Stimulated activated CD8-positive, alpha-beta memory T cell treated with anti-CD3 and anti-CD28 coated beads, Interleukin-4, amount 100 ng/mL, for 24 hours (primary cell): ENCODE results near the gene ROS1.

Experiments
- DNase-seq: peaks from one replicate; pipeline ENCODE4 v3.0.0-alpha.2; 2020; ENCODE audit warnings: low read depth

The ROS1 gene

DNA sequence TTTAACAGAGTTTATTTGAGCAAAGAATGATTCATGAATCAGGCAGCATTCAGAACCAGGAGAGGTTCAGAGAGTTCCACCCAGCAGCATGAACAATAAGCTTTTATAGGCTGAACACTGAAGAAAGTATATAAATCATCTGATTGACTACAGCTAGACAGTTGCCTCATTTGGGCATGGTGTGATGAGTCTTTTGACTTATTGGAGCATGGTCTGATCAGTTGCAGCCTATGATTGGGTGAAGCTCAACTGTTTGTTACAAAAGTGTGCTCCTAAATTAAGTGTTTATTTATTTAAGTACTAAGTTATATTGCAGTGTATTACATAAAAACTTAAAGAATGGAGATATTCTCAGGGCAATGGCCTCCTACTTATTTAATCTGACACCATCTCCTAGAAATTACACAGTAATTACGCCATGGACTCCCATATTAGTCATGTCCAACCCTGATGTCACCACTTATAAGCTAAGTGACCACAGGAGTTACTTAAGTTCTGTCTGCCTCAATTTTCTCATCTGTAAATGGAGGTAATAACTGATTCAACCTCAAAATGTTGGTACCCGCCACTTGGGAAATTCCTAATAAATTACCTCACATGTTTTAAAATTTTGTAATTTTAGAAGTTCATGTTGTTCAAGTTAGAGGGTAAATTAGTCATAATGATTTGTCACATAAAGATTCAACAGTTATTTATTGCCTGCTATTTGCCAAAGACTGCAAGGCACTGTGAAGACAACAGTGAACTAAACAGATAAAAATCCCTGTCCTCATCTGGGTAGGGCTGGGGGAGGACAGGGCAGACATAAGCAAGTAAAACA is 15.2 kb upstream of the ROS1 start:
- no peak for DNase-seq

DNA sequence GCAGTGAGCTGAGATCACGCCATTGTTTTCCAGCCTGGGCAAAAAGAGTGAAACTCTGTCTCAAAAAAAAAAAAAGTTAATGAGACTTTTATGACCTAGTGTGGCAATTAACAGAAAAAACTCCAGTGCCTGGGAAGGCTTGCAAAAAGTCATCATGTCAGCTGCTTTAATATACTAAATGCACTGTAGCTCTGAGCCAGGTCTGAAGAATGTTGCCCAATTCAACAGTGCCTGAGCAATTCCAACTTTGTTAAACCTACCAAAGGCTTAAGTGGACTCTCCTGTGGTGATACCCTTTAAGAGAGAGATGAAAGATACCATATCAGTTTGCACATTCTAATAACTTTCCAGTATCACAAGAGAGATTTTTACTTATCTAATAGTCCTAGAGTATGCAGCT is 6.5 kb upstream of the ROS1 start:
- DNase-seq: no peak

DNA sequence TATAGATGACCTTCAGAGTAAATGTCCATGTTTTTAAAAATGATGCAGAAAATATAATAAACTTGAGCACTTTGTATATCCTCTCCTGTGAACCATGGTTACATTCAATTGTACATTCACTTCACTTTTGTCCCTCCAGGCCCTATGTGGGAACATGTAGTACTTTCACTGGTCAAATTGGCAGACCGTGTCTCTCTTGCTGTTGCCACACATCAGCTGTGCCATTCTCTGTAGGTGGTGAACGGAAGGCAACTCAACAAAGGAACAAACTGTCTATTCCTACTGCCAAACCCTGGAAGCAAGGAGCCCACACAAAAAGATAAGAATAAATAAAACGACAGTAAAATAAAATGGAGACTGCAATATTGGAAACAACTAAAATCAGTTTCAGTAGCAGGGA is 2.0 kb downstream of the ROS1 start:
- no peak for DNase-seq

DNA sequence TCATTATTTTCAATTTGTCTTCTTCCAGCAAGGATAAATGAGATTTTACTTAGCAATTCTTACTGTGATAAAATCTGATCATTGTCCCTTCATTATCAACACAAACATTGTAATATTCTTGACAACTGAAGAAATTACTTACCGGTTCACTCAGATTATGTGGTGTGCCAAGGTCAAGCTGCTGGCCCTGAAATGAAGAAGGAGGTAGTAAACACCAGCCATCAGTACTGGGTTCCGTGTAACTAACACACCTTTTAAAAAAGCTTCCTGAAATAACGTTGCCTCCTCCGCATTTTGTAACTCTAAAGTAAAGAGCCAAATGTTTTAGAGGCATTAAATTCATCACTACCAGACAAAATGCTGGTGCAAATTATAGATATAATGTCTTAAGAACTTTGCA is 7.4 kb downstream of the ROS1 start:
- no peak for DNase-seq

DNA sequence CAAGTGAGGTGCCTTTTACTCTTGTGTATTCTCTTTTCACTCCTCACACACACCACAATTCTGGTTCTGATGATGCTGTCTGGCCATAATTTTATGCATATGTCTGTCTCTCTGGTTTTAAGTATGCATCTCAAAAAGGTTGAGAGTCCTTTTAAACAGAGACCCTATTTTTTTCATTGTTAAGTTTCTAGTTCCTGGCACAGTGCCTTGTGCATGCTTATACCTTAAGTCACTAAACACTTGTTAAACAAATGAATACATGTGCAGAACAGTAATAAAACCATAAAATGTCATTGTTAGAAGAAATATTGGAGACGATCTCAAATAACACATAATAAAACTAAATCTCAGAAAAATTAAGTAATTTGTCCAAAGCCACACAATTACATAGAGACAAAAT is 7.9 kb downstream of the ROS1 start:
- no peak for DNase-seq

DNA sequence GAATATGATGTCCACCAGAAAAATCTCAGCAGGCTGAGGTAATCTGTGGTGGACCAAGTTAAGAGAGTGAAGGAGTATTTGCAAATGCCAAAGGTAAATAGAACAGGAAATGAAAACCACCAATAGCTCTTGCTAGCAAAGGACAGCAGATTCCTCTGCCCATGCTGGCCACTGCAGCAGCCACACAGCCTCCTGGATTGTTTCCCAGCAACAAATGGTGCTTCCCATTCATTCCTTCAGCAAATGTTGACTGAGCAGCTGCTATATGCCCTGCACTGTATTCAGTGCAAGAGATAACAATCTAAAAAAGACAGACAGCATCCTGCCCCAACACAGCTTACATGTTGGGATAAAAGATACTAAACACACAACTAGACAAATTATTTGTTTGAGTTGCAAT is 11.0 kb downstream of the ROS1 start:
- no peak for DNase-seq

DNA sequence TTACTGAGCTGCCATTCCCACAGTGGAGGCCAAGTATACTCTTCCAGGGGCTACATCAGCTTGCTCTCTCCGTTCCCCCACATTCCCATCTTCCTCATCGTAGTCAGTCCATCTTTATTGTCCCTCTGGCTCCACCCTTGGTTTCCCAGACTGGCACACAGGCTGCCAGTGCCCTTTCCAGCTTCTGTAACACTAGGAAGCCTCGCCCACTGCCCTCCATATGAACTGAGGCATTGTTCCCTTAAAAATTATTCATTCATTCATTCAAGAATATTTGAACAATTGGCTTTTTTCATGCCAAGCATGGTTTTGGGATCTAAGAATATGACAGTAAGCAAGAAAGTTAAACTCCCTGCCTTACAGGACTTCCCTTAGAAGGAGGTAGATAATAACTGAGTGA is 14.3 kb downstream of the ROS1 start:
- DNase-seq: no peak

DNA sequence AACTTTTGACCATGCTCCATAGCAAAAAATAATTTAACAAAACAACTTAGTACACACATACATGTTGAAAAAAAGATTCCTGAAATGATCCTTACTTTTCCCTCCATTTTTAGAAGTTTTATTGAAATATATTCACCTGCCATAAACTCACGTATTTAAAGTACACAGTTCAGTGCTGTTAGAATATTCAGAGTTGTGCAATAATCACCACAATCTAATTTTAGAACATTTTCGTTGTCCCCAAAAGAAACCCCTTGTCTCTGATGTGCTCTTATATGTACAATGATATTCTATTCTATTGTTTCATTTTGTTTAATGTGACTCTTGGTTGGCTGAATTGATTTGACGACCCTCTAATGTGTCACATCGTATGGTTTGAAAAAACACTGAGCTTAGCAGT is 15.9 kb downstream of the ROS1 start:
- no peak for DNase-seq

DNA sequence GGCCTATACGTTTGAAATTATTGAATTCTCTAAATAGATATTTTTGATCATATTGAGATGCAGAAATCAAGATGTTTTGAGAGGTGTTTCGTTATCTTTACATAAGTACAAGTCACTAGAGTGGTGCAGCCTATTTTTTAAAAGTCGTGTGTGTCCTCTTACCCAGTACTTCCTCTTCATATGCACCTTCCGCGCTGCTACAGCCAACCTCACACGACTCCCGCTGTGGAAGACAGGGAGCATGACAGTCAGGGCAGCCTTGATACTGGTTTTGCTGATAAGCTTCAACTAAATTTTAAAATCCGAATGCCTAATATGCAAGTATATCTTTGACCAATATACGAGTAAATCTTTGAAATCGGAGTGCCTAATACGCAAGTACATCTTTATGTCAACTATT is 16.3 kb downstream of the ROS1 start:
- no peak for DNase-seq

DNA sequence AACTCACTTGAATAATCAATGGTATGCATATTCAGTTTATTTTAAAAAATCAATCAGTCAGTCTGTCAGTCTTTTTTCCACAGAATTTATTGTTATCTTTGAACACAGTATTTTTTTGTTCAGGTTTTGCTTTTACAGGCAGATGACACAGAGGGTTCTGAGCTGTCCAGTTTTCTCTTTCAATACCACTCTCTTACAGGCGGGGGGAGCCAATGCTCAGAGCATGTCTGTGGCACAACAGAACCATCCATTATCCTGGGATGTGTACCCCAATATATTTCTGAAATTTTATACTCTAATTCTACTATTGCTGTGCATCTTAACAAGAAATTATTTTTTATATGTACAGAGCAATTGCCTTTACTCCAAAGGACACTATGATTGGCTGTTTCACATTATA is 21.2 kb downstream of the ROS1 start:
- no peak for DNase-seq

DNA sequence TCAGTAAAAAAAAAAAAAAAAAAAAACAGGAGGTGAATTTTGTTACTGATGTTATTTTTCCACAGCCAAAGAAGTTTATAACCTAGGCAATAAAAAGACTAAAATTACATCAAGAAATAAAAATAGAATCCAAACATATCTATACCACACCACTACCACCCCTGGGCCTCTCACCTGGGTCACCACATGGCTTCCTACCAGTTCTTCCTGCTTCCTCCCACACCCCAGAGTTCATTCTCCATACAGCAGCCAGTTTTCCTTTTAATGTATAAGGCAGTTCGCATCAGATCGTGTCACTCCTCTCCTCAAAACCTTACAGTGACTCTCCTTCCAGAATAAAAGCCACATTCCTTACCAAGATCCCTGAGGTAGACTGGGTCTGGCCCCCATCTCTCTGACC is 23.9 kb downstream of the ROS1 start:
- no peak for DNase-seq

DNA sequence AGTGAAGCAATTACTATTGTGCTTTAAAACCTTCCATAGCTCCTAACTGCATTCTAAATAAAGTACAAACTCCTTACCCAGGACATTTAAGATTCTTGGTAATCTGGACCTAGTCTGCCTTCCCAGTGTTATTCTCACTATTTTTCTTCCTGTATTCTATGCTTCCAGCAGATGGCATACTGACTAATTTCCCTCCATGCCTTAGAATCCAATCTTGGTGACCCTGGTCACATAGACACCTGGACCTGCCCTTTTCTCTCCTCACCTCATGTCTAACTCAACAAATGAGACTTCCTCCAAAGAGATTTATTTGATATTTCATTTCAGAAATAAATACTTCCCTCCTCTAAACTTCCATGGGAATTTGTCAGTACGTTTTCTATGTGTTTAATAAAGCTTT is 25.8 kb downstream of the ROS1 start:
- no peak for DNase-seq

DNA sequence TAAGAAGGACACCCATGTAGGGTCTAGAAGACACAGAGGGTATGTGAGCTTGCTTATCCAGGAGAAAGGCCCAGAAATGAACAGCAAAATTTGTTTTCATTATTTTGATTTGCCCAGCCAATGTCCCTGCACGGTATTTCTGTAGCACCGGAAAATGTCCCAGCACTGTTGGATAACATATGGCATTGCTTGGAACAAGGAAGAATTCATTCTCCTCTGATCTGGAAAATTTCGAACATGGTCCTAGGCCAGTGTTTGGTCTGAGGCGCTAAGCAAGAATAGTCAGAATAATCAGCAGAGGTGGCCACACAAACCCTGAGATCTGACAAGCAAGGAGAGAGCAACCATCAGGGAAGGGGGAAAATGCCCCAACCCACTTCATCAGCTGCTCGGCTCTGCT is 26.6 kb downstream of the ROS1 start:
- no peak for DNase-seq

DNA sequence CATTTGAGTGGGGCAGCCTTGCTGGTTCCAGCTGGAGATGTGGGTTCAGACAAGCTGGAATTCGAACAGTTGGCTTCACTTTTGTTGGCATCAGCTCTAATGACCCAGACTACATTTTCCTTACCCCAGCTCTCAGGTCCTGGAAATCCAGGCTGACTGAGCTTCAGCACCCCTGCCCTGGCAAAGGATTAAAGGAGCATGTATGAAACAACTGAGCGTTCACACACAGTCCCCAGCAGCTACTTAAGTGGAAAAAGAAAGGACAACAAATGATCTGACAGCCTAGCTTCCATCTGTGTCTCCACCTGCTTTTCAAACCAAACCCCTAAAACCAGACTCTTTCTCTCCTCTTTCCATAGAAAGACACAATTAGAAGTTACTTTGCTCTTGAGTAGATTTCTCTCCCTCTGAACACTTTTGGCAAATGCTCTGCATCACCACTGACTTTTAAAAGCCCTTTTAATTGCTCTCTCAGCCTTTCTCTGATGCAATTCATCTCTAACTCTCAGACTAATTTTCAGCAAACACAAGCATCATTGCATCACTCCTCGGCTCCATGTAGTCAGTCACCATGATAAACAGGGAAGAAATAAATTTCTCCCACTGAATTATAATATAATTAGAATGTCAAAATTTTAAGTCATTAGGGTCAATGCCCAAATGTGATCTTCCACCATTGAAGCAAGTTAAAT is 28.1 kb downstream of the ROS1 start:
- no peak for DNase-seq

DNA sequence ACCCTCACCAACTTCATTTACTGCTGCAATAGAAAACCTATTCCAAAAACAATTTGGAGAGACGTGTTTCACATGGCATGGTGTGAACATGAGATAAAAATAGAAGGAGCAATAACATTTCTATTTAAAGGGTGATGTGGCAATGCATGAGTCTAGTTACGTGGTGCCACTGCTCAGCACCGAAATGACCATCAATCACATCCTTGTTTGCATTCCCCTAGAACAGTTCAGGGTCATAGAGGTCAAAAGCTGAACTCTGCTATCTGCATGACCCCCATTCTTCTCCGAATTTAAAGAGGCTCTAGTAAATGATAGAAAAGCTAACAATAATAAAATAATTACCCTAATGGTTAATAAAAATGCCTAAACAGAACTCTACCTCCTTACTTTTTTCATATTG is 29.5 kb downstream of the ROS1 start:
- DNase-seq: no peak

DNA sequence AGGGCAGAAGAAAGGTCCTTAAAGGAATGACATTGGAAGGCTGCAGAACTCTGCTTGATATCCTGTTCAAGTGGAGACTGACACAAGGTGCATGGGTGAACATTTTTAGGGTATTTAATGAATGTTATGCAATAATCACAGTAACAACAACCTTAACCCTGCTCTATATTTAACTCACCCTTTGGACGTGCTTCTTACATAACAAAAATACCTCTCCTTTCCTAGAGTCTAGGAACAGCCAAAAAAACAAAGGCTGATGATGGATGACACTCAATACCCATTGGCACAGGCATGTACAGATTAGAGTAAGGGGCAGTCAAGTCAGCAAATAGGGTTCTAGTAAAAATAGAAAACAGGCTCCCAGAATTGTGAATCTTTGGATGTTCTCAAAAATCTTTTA is 30.6 kb downstream of the ROS1 start:
- DNase-seq: no peak

DNA sequence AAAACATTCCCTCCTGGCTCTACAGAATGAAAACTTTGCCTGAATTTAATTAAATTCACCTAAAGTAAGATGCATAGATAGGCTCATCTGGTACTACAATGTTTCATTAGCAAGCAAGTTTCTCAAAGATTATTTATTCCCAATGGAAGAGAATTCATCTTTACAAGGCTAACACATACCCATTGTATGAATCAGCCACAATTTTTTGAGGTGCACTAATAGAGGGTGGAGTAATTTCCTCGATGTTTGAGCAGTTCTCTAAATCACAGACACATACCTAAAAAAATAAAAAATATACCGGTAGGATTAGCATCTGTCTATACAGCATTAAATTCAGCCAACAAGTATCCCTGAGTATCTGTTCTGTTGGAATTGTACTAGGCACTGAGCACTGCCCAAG is 32.7 kb downstream of the ROS1 start:
- DNase-seq: no peak

DNA sequence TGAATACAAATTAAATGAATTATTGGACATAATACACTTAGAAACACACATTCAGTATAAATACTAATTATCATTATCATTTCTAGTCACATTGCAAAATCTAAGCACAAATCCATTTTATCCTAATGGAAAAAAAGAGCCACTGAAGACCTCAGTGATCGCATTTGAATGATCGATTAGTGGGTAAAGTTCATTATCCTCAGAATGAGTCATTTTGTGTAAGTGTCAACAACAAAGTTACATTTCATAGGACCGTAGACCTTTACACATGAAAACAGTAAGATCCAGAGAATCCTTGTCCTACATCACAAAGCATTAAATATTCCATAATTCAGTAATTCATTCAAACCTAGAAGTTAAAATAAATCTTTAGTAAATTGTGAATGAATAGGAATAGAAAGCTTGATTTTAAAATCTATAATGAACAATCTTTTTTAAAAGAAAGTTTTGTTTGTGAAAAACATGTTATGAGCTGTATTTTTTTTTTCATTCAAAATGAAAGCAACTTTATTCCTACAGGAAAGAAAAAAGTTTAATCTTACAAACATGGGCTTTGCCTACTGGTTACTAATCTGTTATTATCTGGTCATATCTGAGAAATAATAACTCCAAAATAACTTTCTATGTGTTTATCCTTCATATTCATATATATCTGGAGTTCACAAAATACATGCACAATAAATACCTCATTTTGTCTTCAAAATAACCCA is 33.7 kb downstream of the ROS1 start:
- no peak for DNase-seq

DNA sequence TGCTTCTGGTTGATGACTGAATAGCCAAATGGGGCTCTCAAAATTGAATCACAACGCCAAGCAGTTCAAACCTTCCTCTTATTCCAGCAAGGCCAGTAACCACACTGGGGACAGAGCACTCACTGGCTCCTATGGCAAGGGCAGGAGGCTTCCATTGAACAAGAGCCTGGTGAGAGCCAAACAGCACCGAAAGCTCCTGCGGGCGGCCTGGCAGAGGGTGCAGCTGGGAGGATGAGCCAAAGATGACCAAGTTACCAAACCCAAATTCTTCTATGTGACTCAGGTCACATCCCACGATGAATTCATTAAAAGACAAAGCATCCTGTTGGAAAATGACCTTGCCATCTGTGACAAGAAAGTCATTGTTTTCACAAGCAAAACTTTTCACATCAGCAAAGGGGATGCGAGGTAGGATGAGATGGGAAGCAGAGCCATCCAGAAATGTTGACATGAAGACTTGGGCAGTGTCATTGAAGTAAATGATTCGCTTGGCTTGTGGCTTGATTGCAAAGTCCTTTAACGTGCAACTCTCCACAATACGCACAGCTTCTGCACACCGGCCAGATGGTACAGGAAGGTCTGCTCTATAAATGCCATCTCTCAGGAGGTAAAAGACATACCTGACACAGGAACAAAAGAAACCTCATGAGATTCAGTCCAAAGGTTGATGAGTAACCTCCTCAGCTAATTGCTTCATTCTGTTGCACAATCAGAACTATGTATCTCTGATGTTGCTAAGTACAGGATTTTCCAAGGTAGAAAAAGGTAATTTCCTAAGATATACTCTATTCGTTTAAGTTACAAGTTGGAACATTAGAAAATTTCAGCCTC is 36.3 kb downstream of the ROS1 start:
- DNase-seq: no peak

DNA sequence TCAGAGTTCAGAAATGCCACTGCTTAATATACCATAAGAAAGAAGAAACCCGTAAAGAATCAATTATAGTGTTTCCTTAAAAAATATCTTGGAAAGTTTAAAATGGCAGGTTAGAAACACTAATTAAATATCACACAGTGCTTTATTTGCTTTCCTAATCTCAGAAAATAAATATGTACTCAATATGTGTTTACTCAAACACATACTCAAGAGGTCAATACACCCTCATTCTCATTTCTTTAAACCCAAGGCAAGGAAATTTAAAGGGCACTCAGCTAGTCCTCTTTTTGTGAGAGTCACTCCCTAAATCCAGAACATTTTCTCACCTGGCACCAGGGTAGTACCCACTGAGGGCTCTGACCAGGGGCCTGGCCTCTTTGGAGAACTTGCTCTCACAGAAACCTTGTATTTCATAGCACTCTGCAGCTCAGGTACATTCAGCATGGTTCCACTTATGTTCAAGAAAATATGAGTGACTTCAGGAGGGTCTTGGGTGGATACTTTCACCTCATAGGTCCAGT is 38.2 kb downstream of the ROS1 start:
- no peak for DNase-seq

DNA sequence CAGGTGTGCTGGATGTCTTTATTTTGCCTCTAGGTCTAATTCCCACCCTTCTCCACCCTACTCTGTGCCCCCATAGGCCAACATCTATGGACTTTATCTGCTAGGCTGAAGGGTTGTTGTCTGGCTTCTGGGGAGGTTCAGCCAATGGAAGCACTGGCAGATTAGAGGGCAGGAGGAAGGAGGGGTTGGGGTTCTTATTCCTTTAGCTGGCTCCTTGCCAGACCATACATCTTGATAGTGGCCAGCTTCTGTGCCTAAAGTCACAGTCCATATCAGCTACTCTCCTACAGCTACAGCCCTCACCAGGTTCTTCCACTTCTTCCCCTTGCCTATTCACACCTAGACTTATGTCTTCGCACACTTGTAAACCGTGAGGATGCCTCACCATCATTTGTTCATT is 41.1 kb downstream of the ROS1 start:
- no peak for DNase-seq

DNA sequence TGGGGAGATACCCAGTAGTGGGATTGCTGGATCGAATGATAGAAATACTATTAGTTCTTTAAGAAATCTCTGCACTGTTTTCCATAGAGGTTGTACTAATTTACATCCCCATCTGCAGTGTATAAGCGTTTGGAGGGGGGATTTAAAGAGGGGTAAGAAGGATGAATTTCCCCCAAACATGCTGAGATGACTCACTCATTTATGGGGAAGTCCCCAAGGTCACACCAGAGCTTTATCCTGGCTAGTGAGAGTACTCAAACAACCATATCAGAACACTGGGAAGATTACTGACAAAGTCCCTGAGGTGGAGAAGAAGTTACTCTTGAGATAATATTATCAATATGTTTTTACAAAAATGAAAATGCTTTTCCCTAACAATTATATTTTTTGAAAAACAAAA is 44.0 kb downstream of the ROS1 start:
- DNase-seq: no peak
